GM12892 (cell line): ENCODE measurements around the gene FAM3D.

Source experiments
- POLR2A ChIP-seq: IDR thresholded peaks from 2 replicates; pipeline ENCODE4 v1.6.1; 2011; ENCODE audit warnings: low read depth, low read length, control low read depth
- POLR2AphosphoS5 ChIP-seq: IDR thresholded peaks from 2 replicates; pipeline ENCODE4 v1.6.1; 2011; ENCODE audit warnings: low read depth, low read length, control low read depth
- TAF1 ChIP-seq: IDR thresholded peaks from 2 replicates; pipeline ENCODE4 v1.6.1; 2011; ENCODE audit warnings: low read depth, mild to moderate bottlenecking, control low read depth, low read length, borderline replicate concordance

- TF ChIP-seq POLR2AphosphoS5: no peak
- no peak for TF ChIP-seq POLR2A
- TF ChIP-seq TAF1: no peak
Measured at GRCh38 chr3:58660998-58661397, 5.6 kb downstream of the FAM3D start.
